PC-9 (cell line): ENCODE data around the gene ZNF618.

Experiments
- CTCF ChIP-seq: fragments of 200-600 bp; sonication (generic); conservative IDR thresholded peaks from 2 replicates; pipeline ENCODE4 v1.6.1; 2017; ENCODE audit warnings: mixed run types, antibody characterized with exemption, mild to moderate bottlenecking, moderate library complexity
- EZH2 ChIP-seq: fragments of 200-600 bp; sonication (generic); IDR thresholded peaks from 2 replicates; pipeline ENCODE4 v1.8.0; 2017; ENCODE audit warnings: antibody characterized with exemption, low read depth

GRCh38 chr9:114083666-114084065 lies 207.6 kb downstream of the ZNF618 start:
- no peak for TF ChIP-seq CTCF
- no peak for TF ChIP-seq EZH2
